Small intestine (tissue), 7 donors: ENCODE results near the gene SHROOM3. TPM values are rescaled to one million over a fixed set of nuclear protein-coding genes. Genes with fewer than 3 reads are reported as not detected.

ENCODE experiments used
- DNase-seq, 2 donors: peaks; one replicate each; pipeline versions ENCODE4 v3.0.0 to v3.0.0-alpha.2; 2013
- FAIRE-seq: peaks from 2 replicates; lab custom pipeline; 2012; peaks lifted over from hg19 to GRCh38; lab: Jason Lieb, UNC
- H3K27ac ChIP-seq, 3 donors: one replicate each; pipeline ENCODE4 v1.5.1; 2013; ENCODE audit warnings: low read length in 2 of 3, mild to moderate bottlenecking in 2 of 3, control low read depth in 1 of 3, inconsistent platforms in 1 of 3, low read depth in 1 of 3, moderate library complexity in 1 of 3
- H3K27me3 ChIP-seq, 3 donors: one replicate each; pipeline ENCODE4 v1.6.1; 2013; ENCODE audit warnings: low read length in 3 of 3, inconsistent platforms in 1 of 3; ENCODE audit not compliant: control insufficient read depth in 3 of 3, insufficient read depth in 3 of 3
- H3K36me3 ChIP-seq, 3 donors: one replicate each; pipeline ENCODE4 v1.6.1; 2013; ENCODE audit warnings: low read length in 3 of 3, inconsistent platforms in 1 of 3, low read depth in 1 of 3, mild to moderate bottlenecking in 1 of 3, moderate library complexity in 1 of 3; ENCODE audit not compliant: control insufficient read depth in 3 of 3, insufficient read depth in 2 of 3
- H3K4me1 ChIP-seq, 3 donors: one replicate each; pipeline ENCODE4 v1.6.1; 2013; ENCODE audit warnings: low read length in 2 of 3, inconsistent platforms in 1 of 3, low read depth in 1 of 3, mild to moderate bottlenecking in 1 of 3, moderate library complexity in 1 of 3; ENCODE audit not compliant: control insufficient read depth in 3 of 3, insufficient read depth in 2 of 3
- H3K4me3 ChIP-seq, 3 donors: one replicate each; pipeline ENCODE4 v1.5.1; 2013; ENCODE audit warnings: low read length in 3 of 3, control low read depth in 1 of 3, inconsistent platforms in 1 of 3, low read depth in 1 of 3, mild to moderate bottlenecking in 1 of 3, moderate library complexity in 1 of 3
- H3K9me3 ChIP-seq, 2 donors: one replicate each; pipeline ENCODE4 v1.6.1; 2013; ENCODE audit warnings: low read depth in 1 of 2, low read length in 1 of 2; ENCODE audit not compliant: control insufficient read depth in 2 of 2, insufficient read depth in 1 of 2
- WGBS, 3 donors: extraction: QIAGEN DNeasy Blood & Tissue Kit; methylation state at CpG; one replicate each; pipeline ENCODE4 v1.1.7; 2013; 5-methylcytosine and 5-hydroxymethylcytosine counted together
- polyA plus RNA-seq, 4 donors: library from polyadenylated mRNA; stranded (reverse) in 3 of 4; unstranded in 1 of 4; fragments of 200-250 nt in 3 of 4; fragments of 120-200 nt in 1 of 4; gene quantifications; one replicate each; pipeline versions ENCODE4 v1.2.1 to v1.2.3, GENCODE V29; 2013
- donor health status: healthy with polysubstance abuse.
- donor health status: control.
- donor health status: control.
- donor health status: Bipolar disorder and iron deficiency.
- donor health status: healthy.

SHROOM3 gene
- polyA plus RNA-seq, 4 donors = 21.6 to 52.5 (median 27.8) TPM

DNA sequence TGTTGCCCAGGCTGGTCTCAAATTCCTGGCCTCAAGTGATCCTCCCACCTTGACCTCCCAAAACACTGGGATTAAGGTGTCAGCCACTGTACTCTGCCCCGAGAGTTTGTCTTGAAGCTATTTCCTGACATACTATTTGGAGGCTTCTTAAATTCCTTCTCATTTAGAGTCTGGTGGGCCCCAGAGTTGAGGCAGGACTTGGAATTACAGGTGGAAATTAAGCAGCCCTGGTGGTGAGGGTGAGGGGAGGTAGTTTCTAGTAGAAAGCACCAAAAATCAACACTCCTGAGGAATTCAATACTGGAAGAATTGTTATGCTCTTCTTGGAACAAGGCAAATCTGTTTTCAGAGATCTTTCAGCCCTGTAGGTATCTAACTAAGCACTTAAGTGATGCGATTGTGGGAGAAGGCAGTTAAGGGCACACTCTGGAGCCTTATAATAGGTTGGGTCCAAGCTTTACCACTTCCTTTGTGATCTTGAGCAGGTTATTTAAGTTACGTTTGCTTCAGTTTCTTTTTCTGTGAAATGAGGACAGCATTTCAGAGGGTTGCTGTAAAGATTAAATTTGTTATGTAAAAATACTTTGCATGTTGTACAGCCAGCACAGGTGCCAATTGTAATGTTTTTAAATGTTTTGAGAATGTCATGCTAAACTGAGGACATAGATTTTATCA, 262.2 kb downstream of the SHROOM3 start:
- Histone ChIP-seq H3K4me1 (peaks cover 6 to 36% (median 7%) of the 10 kb centered on the region in 3 donors), H3K4me3 (no peak overlapping the region), H3K36me3 (peaks cover 0 to 15% (median 0%) of the 10 kb centered on the region in 3 donors), H3K27ac (no peak overlapping the region), H3K9me3 (no peaks in the 10 kb centered on the region), H3K27me3 (no peaks in the 10 kb centered on the region)
- FAIRE-seq (no peak), DNase-seq (no peak)
- WGBS, 3 donors = 72 to 80% (median 77%) methylated on average over 3 of the region's 3 CpGs

DNA sequence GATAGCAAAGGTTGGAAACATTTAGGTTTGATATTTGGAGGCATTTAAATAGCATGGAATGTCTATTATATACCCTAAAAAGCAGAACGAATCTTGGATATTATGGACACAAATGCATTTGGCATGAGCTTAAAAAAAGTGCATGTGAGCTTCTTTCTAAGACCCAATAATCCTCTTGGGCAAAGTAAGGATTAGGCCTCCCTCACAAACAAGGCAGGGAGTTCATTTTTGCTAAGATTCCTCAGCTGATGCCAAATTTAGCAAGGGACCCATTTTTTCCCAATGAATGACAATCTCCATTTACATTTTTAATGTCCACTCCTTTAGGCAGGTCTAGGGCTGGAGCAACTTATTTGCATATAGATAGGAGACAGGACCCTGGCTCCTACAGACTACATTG, 263.1 kb downstream of the SHROOM3 start:
- Histone ChIP-seq H3K27me3 (no peaks in the 10 kb centered on the region), H3K4me1 (peaks cover 13 to 38% (median 14%) of the 10 kb centered on the region in 3 donors), H3K36me3 (peaks cover 0 to 15% (median 0%) of the 10 kb centered on the region in 3 donors), H3K4me3 (no peak overlapping the region), H3K9me3 (no peaks in the 10 kb centered on the region), H3K27ac (no peak overlapping the region)
- 80 to 92% (median 86%) methylated on average over 1 of the region's 1 CpG for WGBS, 3 donors
- no peak for FAIRE-seq
- no peak for DNase-seq

- Histone ChIP-seq H3K27ac (no peak overlapping the region), H3K4me1 (peaks cover 20 to 48% (median 21%) of the 10 kb centered on the region in 3 donors), H3K9me3 (no peaks in the 10 kb centered on the region), H3K36me3 (peaks cover 0 to 15% (median 0%) of the 10 kb centered on the region in 3 donors), H3K27me3 (no peaks in the 10 kb centered on the region), H3K4me3 (no peak overlapping the region)
- 71 to 77% (median 75%) methylated on average over 4 of the region's 4 CpGs for WGBS, 3 donors
- no peak for FAIRE-seq
- DNase-seq = no peak
Observed at GRCh38 chr4:76699751-76700310, 264.8 kb downstream of the SHROOM3 start.

GRCh38 chr4:76702440-76703122, 267.6 kb downstream of the SHROOM3 start:
- Histone ChIP-seq H3K27ac (peak overlapping the region; percentile 79 to 94 (median 94)), H3K36me3 (peaks cover 0 to 10% (median 0%) of the 10 kb centered on the region in 3 donors), H3K4me3 (no peak overlapping the region), H3K9me3 (no peaks in the 10 kb centered on the region), H3K27me3 (no peaks in the 10 kb centered on the region), H3K4me1 (peaks cover 16 to 66% (median 17%) of the 10 kb centered on the region in 3 donors)
- DNase-seq (no peak), FAIRE-seq (no peak)
- 75 to 81% (median 76%) methylated on average over 4 of the region's 4 CpGs for WGBS, 3 donors

GRCh38 chr4:76703123-76703490, 268.1 kb downstream of the SHROOM3 start:
- H3K4me3 ChIP-seq = no peak overlapping the region
- DNase-seq (no peak), FAIRE-seq (no peak)
- H3K27ac ChIP-seq = peak overlapping the region; percentile 79 to 94 (median 94)
- 11 to 53% (median 52%) methylated on average over 1 of the region's 1 CpG for WGBS, 3 donors
- peaks cover 0 to 14% (median 0%) of the 10 kb centered on the region in 3 donors for H3K36me3 ChIP-seq
- peaks cover 16 to 72% (median 17%) of the 10 kb centered on the region in 3 donors for H3K4me1 ChIP-seq
- no peaks in the 10 kb centered on the region for H3K27me3 ChIP-seq
- no peaks in the 10 kb centered on the region for H3K9me3 ChIP-seq

- peak overlapping the region; percentile 79 to 94 (median 94) for H3K27ac ChIP-seq
- FAIRE-seq (no peak), DNase-seq (peak in 1 of 2 donors; percentile 38)
- H3K9me3 ChIP-seq = no peaks in the 10 kb centered on the region
- no peaks in the 10 kb centered on the region for H3K27me3 ChIP-seq
- WGBS, 3 donors = 35 to 51% (median 50%) methylated on average over 3 of the region's 3 CpGs
- no peak overlapping the region for H3K4me3 ChIP-seq
- H3K36me3 ChIP-seq = peaks cover 0 to 10% (median 0%) of the 10 kb centered on the region in 3 donors
- peaks cover 16 to 66% (median 17%) of the 10 kb centered on the region in 3 donors for H3K4me1 ChIP-seq
Observed at GRCh38 chr4:76703676-76704075, 268.6 kb downstream of the SHROOM3 start.

DNA sequence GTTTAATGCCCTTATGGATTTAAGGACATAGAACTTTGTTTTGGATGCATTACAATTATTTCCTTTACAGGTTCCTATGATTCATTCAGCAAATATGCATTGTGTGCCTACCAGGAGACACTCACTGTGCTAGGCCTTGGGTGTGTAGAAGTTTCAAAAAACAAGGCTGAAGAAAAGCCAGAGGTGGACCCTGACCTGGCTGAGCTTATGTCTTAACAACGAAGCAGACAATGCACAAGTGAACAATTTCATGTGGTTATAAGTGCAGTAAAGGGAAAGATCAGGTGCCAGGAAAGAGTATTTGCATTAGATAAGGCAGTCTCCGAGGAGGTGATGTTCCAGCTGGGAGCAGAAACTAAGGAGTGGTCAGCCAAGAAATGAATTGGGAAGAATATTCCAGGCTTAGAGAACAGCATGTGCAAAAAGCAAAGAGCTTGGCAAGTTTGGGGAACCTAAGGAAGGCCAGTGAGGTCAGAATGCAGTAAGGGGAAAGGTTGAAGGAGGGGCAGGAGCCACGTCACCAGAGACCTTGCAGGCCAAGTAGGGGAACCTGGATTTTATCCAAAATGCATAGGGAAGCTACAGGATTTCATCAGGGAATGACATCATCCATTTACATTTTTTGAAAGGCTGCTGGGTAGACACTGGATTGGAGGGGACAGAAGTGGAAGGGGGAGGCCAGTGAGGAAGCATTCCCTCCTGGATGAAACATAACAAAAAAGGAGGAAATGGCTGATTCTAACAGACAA, 269.3 kb downstream of the SHROOM3 start:
- Histone ChIP-seq H3K36me3 (peaks cover 0 to 10% (median 0%) of the 10 kb centered on the region in 3 donors), H3K9me3 (no peaks in the 10 kb centered on the region), H3K4me3 (no peak overlapping the region), H3K27ac (peak overlapping the region; percentile 79 to 94 (median 94)), H3K4me1 (peaks cover 16 to 64% (median 20%) of the 10 kb centered on the region in 3 donors), H3K27me3 (no peaks in the 10 kb centered on the region)
- peak; percentile 92 to 98 for DNase-seq
- WGBS, 3 donors = 4 to 38% (median 21%) methylated on average over 3 of the region's 3 CpGs
- FAIRE-seq = no peak

- H3K36me3 ChIP-seq = peaks cover 0 to 13% (median 0%) of the 10 kb centered on the region in 3 donors
- peaks cover 16 to 58% (median 20%) of the 10 kb centered on the region in 3 donors for H3K4me1 ChIP-seq
- no peaks in the 10 kb centered on the region for H3K9me3 ChIP-seq
- DNase-seq (no peak), FAIRE-seq (no peak)
- H3K27ac ChIP-seq = peak overlapping the region; percentile 79 to 94 (median 94)
- WGBS, 3 donors = 38 to 43% (median 39%) methylated on average over 1 of the region's 1 CpG
- H3K27me3 ChIP-seq = no peaks in the 10 kb centered on the region
- no peak overlapping the region for H3K4me3 ChIP-seq
Observed at GRCh38 chr4:76705472-76705871, 270.4 kb downstream of the SHROOM3 start.
